KMS-11 (cell line): Measurements from ENCODE around the gene ERP27.

Experiments used
- H2AFZ ChIP-seq: fragments of 200-600 bp; sonication (generic); 2 replicates; pipeline ENCODE4 v1.6.1; 2016; ENCODE audit warnings: antibody characterized with exemption, mixed run types, low read depth
- H3K27ac ChIP-seq: fragments of 200-600 bp; sonication (generic); 2 replicates; pipeline ENCODE4 v1.6.1; 2016; ENCODE audit warnings: mild to moderate bottlenecking, mixed run types
- H3K27me3 ChIP-seq: fragments of 200-600 bp; sonication (generic); 2 replicates; pipeline ENCODE4 v1.6.1; 2017; ENCODE audit warnings: mild to moderate bottlenecking, low read depth, mixed run types, moderate library complexity; ENCODE audit not compliant: insufficient read depth
- H3K36me3 ChIP-seq: fragments of 200-600 bp; sonication (generic); 2 replicates; pipeline ENCODE4 v1.6.1; 2017; ENCODE audit warnings: mild to moderate bottlenecking, mixed run types; ENCODE audit not compliant: insufficient read depth
- H3K4me1 ChIP-seq: fragments of 200-600 bp; sonication (generic); 2 replicates; pipeline ENCODE4 v1.6.1; 2016; ENCODE audit warnings: mild to moderate bottlenecking, low read depth, mixed run types; ENCODE audit not compliant: poor library complexity, severe bottlenecking
- H3K4me2 ChIP-seq: fragments of 200-600 bp; sonication (generic); 2 replicates; pipeline ENCODE4 v1.7.0; 2016; ENCODE audit warnings: mild to moderate bottlenecking, mixed run types
- H3K4me3 ChIP-seq: fragments of 200-600 bp; sonication (generic); IDR thresholded peaks from 2 replicates; pipeline ENCODE4 v1.6.1; 2017; ENCODE audit warnings: low read depth, low read length, mixed read lengths; ENCODE audit not compliant: insufficient read depth
- H3K79me2 ChIP-seq: fragments of 200-600 bp; sonication (generic); 2 replicates; pipeline ENCODE4 v1.6.1; 2016; ENCODE audit warnings: low read depth, mixed run types; ENCODE audit not compliant: insufficient read depth
- H3K9ac ChIP-seq: fragments of 200-600 bp; sonication (generic); 2 replicates; pipeline ENCODE4 v1.6.1; 2016; ENCODE audit warnings: mild to moderate bottlenecking, mixed run types
- H4K20me1 ChIP-seq: fragments of 200-600 bp; sonication (generic); 2 replicates; pipeline ENCODE4 v1.6.1; 2016; ENCODE audit warnings: mild to moderate bottlenecking, mixed run types; ENCODE audit not compliant: insufficient read depth
- CTCF ChIP-seq: fragments of 200-600 bp; sonication (generic); conservative IDR thresholded peaks from 2 replicates; pipeline ENCODE4 v1.6.1; 2017; ENCODE audit warnings: low read depth, mild to moderate bottlenecking, antibody characterized with exemption, low read length, moderate library complexity, mixed read lengths

Gene ERP27

GRCh38 chr12:14903386-14904098, 34.8 kb downstream of the ERP27 start:
- H3K36me3 ChIP-seq: no peaks in the 10 kb centered on the region
- H3K4me3 ChIP-seq: no peak overlapping the region
- no peaks in the 10 kb centered on the region for H3K4me1 ChIP-seq
- H3K9ac ChIP-seq: no peak overlapping the region
- H3K79me2 ChIP-seq: no peaks in the 10 kb centered on the region
- H2AFZ ChIP-seq: no peak overlapping the region
- H3K27me3 ChIP-seq: no peaks in the 10 kb centered on the region
- H3K4me2 ChIP-seq: no peak overlapping the region
- H3K27ac ChIP-seq: no peak overlapping the region
- TF ChIP-seq CTCF: no peak
- no peaks in the 10 kb centered on the region for H4K20me1 ChIP-seq

GRCh38 chr12:14902465-14902864, 35.9 kb downstream of the ERP27 start:
- no peak overlapping the region for H3K4me3 ChIP-seq
- H3K4me2 ChIP-seq: no peak overlapping the region
- no peak overlapping the region for H3K27ac ChIP-seq
- no peak overlapping the region for H2AFZ ChIP-seq
- no peaks in the 10 kb centered on the region for H4K20me1 ChIP-seq
- no peaks in the 10 kb centered on the region for H3K27me3 ChIP-seq
- no peak overlapping the region for H3K9ac ChIP-seq
- H3K36me3 ChIP-seq: no peaks in the 10 kb centered on the region
- H3K4me1 ChIP-seq: no peaks in the 10 kb centered on the region
- H3K79me2 ChIP-seq: no peaks in the 10 kb centered on the region
- no peak for TF ChIP-seq CTCF

- no peak overlapping the region for H3K9ac ChIP-seq
- no peaks in the 10 kb centered on the region for H4K20me1 ChIP-seq
- no peak overlapping the region for H3K4me3 ChIP-seq
- H3K4me2 ChIP-seq: no peak overlapping the region
- no peak overlapping the region for H2AFZ ChIP-seq
- no peaks in the 10 kb centered on the region for H3K79me2 ChIP-seq
- H3K4me1 ChIP-seq: no peaks in the 10 kb centered on the region
- no peak overlapping the region for H3K27ac ChIP-seq
- no peaks in the 10 kb centered on the region for H3K27me3 ChIP-seq
- no peak for TF ChIP-seq CTCF
- no peaks in the 10 kb centered on the region for H3K36me3 ChIP-seq
These were observed 37.1 kb downstream of the ERP27 start for GRCh38 chr12:14901228-14901562.

- TF ChIP-seq CTCF: no peak
- H3K4me1 ChIP-seq: no peaks in the 10 kb centered on the region
- H3K27ac ChIP-seq: no peak overlapping the region
- H3K9ac ChIP-seq: no peak overlapping the region
- H3K27me3 ChIP-seq: no peaks in the 10 kb centered on the region
- no peaks in the 10 kb centered on the region for H3K79me2 ChIP-seq
- no peak overlapping the region for H3K4me3 ChIP-seq
- no peak overlapping the region for H3K4me2 ChIP-seq
- H3K36me3 ChIP-seq: no peaks in the 10 kb centered on the region
- H2AFZ ChIP-seq: no peak overlapping the region
- no peaks in the 10 kb centered on the region for H4K20me1 ChIP-seq
These were observed 37.7 kb downstream of the ERP27 start for GRCh38 chr12:14900521-14901227.
